Measurements from ENCODE around the gene RPS3.
"Not testable (repeated sequence)": the region's sequence is repeated elsewhere in the genome, so short reads cannot be mapped to it uniquely, and the experiment has no call there.

The RPS3 gene

DNA sequence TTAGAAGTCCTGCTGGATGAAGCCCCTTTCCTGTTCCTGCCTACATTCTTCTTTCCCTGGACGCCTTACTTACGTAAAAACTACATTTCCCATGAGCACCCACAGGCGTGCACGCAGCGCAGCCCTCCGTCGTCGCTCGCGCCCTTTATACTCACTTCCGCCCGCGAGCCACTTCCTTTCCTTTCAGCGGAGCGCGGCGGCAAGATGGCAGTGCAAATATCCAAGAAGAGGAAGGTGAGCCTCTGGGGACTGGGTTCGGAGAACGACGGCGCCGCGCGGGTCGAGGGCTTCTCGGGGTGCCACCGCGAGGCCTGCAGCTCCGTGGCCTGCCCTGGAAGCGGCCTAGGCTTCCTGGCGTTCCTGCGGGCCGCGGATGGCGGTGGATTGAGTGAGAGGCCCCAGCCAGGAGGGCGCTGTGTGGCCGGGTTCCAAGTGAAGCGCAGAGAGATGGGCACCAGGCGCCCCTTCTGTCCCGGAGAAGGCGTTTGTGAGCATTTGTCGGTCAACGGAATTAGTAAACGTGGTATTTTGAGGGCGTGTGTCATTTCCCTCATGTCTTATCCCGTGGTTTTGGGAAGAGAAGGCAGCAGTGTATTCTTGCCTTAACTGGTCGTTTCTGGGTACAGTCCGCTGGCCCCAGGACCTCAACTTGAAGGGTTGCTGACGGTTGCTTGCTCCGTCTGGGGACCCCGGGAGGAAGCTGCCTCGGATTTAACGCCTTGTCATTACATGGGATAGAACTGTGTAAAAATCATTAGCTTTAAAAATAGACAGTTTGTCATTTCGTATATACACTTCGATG lies at the start of gene RPS3:
Gene RPS3, plus strand, starts transcription at position 175 of the 802 bp plus-strand sequence. Its CDS starts 30 bp downstream, at position 205.
- DNase-seq (ENCODE audit: low read depth, low spot score): peak; percentile 95

DNA sequence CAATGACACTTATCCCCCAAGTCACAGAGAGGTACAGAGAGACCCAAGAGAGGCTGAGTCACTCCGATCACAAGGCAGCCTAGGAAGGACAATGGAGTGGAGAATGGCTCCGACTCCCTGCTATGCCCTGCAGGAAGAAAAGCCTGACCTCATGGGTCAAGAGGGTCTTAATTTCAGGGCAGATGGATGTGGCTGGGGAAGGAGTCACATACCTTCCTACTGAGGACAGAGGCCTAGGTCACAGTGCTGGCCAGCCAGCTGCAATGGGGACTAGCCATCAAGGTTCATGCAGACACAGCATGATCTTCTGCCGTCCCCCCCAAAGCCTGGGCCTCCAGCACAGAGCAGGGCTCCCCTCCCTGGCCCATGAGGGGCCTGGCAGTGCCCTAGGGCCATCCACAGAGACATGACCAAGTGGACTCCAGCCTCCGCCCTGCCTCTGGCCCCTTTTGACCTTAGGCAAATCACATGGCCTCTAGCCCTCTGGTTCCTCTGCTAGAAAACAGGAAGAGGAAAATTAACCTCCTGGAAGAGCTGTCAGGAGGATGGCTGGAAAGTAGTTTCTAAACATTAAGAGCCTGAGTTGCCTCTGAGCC lies 49.7 kb upstream of the RPS3 start:
- DNase-seq (ENCODE audit: low read depth, low spot score): peak; percentile 78

DNA sequence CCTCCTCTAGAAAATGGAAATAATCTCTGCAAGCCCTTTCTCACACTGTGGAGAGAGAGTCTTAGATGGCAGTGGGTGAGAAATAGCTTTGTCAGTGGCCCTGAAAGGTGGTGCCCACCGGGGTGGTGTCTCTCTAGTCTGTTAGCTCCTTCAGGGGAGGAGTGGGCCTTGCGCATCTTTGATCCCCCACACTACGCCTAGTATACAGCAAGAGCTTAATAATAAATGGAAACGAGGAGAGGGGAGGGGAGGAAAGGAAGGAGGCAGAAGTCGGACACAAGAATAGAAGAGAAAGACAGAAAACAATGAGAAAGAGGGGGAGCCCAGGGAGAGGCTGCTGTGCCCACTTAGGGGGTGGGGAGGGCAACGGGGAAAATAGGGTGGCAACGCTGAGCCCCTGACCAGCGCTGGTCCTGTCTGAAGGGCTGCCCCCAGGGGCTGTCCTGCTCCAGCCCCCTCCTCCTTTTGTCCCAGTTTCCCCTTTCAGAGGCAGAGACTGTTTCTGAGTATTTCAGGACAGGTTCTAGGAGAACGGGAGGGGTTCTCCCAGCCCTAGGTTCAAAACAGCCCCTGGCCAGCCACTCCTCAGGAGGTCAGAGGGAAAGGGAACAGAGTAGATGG lies 49.1 kb upstream of the RPS3 start:
- DNase-seq (ENCODE audit: low read depth, low spot score): no peak

DNA sequence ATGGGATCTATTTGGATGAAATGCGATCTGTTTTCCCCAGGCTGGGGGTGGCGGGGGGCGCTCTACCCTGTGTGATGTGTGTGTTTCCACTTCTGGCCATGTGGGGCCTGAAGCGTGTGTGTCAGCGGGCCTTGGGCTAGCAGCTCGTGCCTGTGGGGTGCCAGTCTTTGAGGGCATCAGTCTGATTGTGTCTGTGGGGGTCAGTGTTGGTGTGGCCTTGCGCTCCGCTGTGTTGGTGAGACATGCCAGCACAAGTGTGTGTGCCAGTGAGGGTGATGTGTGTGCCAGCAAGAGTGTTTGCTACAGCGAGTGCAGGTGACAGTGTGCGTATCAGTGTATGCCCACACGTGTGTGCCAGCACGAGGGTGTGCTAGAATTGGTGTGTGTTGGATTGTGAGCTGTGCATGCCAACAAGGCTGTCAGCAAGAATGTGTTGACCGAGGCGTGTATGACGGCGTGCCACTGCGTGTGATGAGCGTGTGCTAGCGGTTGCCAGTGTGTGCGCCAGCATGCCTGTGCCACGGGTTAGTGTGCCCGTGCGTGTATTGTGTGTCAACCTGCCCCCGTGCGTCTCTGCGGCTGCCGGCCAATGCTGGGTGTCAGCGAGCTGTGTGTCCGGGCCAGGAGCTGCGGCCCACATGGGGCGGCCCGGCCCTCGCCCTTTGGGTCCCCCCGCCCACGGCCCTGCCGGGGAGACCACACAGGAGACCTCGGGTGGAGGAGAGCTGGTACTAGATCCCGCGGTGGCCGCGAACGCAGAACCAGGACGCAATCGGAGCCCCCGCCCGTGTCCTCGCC lies 48.4 kb upstream of the RPS3 start:
- peak; percentile 82 for DNase-seq (ENCODE audit: low read depth, low spot score)

DNA sequence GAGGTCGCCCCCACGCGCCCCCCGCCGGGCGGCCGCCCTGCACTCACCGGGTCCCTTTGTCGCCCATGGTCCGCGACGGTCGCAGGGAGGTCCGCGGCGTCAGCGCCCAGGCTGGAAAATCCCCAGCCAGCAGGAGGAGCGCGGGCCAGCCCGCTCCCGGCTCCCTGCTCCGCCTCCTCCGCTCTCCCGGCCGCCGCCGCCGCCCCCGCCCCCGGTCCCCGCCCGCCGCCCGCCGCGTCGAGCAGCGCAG lies 47.9 kb upstream of the RPS3 start, which contains the start of gene ARRB1:
Gene ARRB1, minus strand, starts transcription at position 121 of the 250 bp plus-strand sequence. Its CDS starts 54 bp downstream, at position 67.
- no peak for DNase-seq (ENCODE audit: low read depth, low spot score)

DNA sequence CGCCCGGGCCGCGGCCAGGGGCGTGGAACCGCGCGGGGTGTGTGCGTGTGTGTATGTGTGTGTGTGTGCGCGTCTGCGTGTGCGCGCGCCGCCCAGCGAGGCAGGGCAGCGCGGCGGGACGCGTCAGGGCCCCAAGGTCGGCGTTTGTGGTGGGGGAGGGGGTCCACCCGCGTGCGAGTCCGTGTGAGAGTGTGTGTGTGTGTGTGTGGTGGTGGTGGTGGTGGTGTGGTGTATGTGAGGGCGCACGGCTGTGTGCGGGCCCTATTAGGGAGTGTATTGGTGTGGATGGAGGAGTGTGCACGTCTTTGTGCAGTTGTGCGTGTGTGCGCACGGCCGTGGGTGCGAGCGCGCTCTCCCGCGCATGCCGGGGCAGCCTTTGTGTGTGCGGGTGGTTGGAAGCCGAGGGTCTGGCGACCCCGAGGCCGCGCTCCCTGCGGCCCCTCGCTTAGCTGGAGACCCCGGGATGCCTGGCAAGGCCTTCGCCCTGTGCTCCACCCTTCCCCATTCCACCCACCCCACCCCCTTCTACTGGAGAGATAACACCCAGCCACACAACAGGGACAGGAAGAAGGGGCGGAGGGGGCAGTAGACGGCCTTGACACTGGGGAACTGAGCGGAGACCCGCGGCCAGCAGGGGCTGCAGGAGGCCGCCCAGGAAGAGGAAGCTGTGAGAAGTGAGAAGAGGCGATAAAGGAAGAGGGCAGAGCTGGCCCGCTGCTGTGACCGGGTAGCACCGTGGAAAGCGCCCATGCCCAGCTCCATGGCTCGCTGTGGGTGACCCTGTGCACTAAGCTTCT lies 47.3 kb upstream of the RPS3 start:
- DNase-seq (ENCODE audit: low read depth, low spot score): peak; percentile 82

DNA sequence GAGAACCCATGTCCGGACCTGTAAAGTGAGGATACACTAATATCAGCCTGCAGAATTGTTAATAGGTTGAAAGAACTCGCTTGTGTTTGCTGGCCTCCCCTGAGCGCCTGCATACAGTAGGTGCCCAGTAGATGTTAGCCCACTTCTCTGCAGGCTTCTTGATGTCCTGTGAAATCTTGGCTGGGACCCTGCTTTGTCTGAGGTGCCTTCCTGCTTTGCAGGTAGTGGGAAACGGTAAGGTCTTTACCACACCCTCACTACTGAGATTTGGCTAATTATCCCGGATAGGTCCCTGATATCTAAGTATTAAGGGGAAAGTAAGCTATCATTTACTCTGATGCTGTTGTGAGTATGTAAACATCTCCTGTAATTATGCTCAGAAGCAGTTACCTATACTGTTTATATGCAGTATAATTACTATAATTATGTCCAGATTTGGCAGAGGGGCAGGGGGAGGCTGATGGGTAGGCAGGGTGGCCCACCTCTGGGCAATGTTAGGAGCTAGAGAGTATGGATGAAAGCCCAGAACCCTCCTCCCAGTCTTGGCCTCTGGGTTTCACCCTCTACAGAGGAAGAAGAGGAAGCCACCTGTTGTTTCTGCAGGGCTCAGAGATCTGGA lies 46.6 kb upstream of the RPS3 start:
- DNase-seq (ENCODE audit: low read depth, low spot score): no peak

DNA sequence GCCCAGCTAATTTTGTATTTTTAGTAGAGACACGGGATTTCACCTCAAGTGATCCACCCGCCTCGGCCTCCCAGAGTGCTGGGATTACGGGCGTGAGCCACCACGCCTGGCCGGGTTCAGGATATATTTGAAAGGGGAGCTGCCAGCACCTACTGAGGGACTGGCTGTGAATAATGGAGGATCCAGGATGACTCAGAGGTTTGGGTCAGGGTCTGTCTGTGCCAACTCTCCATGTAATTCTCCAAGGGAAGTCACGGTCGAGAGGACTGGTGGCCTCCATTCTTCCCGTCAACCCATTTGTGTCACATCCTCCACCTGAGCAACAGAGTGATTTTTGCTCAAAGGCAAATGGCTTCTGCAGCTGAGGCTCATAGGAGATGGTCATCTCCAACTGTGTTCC lies 44.3 kb upstream of the RPS3 start:
- DNase-seq (ENCODE audit: low read depth, low spot score): no peak

DNA sequence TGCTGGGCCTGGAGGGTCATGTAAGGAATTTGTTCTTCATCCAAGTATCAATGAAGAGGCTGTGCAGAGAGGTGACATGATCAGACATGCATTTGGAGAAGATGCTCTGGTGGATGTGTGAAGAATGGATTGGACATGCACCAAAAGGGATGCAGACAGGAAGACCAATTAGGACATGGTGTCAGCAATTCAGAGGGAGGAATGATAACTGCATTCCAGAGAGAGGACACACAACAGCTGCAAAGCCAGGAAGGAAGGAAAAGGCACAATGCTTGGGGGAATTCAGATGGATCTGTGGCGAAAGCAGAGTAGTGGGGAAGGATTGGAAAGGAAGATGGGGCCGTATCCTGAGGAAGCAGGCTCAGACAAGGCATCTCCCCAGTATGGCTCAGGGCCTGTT lies 42.7 kb upstream of the RPS3 start:
- DNase-seq (ENCODE audit: low read depth, low spot score): no peak

DNA sequence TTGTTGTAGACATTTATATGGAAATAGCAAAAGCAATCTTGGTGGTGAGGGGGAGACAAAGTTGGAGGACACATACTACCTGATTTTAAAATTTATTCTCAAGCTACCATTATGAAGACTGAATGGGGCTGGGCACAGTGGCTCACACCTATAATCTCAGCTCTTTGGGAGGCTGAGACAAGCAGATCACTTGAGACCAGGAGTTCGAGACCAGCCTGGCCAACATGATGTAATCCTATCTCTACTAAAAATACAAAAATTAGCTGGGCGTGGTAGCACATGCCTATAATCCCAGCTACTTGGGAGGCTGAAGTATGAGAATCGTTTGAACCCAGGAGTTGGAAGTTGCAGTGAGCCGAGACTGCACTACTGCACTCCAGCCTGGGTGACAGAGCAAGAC lies 37.0 kb upstream of the RPS3 start:
- not testable (repeated sequence) for DNase-seq (ENCODE audit: low read depth, low spot score)

DNA sequence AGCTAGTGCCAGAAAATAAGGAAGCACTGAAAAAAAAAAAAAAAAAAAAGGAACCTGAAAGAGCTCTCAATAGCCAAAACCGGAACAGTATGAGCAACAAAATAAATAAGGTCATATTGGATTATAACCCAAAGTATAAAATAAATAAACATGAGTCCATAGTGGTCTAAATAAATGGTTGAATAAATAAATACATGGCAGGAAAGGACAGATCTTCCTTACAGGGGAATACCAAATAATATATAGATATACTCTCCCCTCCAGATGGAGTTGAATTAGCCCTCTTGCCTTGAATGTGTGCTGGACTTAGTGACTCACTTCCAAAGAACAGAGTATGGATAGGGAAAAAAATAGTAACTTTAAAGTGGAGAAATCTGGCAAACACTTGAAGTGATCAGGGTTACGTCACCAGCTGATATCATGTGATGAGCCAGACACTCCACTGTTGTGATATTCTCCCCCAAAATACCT lies 33.6 kb upstream of the RPS3 start:
- DNase-seq (ENCODE audit: low read depth, low spot score): no peak

DNA sequence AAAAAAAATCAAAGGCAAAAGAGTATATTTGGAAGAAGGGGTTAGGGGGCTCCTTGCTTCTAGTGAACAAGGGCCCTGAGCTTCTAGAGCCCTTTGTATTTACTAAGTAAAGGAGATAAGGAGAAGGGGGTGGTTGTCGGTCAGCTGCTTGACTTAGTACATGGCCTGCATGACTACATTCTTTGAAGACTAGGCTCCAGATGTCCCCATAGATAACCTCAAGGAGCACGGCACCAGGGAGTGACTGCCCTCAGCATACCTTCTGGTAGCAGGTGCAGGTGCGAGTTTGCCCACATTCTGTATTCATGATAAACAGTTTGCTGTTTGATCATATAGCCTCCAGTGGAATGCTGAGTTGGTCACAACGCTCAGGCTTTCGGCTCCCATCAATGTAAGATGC lies 32.5 kb upstream of the RPS3 start:
- not testable (repeated sequence) for DNase-seq (ENCODE audit: low read depth, low spot score)

DNA sequence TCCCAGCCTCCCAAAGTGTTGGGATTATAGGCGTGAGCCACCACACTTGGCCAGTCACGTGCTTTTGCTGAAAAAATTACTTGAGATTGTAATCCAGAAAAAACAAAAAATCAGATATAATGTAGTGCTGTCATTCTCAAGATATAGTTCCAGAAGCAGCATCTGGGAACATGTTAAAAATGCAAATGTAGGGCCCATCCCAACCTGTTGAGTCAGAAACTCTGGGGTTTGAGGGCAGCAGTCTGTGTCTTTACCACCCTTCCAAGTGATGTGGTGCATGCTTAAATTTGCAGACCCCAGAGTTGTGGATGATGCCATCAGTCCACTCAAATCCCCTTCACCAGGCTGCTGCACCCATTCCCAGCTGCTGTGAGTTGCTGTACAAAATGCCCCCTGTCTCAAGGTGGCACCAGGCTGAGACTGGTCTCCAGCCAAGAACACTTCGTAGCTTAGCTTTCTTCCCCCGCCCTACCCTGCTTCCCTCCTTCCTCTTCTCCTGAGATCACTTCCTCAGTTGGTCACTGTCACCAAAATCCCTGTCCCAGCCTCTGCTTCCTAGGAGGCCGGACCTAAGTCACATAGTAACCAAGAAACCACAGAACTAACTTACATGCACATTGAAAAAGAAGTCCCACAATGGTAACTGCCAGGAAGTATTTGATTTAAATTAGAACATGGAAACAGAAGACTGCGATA lies 29.6 kb upstream of the RPS3 start:
- no peak for DNase-seq (ENCODE audit: low read depth, low spot score)

DNA sequence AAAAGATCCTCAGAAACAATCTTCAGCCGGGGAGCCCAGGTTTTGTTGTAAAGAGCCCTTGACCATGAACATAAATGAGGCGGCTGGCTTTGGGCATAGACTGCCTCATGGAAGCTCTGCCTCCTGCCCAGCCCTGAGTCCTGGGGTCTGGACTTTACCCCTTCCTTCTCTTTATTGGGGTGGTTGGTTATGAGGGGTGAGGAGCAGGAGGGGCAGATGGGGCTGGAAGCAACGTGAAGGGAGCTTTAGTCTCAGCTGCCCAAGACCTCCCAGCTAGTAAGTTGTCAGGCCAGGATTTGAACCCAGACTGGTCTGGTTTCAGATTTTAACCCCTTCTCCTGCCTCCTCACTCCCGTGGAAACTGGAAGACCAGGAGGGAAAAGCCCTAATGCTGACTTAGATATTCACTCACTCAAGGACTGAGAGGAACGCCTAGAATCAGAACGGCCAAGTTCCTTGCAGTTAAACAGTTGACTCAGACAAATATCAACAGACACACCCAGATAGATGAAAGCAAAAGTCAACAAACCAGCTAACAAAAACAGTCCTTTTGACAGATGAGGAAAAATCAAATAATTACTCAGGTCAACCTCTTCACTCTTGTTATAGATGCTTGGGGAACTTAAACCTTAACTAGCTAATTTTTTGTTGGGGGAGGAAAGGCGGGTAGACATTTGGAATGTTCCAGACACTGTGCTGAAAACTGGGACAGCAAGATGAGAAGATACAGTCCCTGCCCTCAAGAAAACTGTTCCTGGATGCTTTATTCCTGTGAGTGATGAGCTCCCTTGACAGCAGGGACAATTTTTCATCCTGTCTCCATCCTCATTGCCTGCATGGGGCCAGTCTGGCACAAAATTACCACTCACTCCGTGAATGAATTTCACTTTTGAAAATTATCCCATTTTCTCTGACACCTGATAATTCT lies 27.1 kb upstream of the RPS3 start:
- DNase-seq (ENCODE audit: low read depth, low spot score): no peak

DNA sequence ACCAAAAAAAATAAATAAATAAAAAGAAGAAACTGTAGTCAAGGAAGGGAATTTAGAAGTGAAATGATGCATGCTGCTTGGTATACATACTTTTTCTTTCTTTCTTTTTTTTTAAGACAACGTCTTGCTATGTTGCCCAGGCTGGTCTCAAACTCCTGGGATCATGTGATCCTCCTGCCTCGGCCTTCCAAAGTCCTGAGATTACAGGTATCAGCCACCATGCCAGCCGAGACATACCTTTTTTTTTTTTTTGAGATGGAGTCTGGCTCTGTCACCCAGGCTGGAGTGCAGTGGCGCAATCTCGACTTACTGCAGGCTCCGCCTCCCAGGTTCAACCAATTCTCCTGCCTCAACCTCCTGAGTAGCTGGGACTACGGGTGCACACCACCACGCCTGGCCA lies 26.1 kb upstream of the RPS3 start:
- DNase-seq (ENCODE audit: low read depth, low spot score): no peak

DNA sequence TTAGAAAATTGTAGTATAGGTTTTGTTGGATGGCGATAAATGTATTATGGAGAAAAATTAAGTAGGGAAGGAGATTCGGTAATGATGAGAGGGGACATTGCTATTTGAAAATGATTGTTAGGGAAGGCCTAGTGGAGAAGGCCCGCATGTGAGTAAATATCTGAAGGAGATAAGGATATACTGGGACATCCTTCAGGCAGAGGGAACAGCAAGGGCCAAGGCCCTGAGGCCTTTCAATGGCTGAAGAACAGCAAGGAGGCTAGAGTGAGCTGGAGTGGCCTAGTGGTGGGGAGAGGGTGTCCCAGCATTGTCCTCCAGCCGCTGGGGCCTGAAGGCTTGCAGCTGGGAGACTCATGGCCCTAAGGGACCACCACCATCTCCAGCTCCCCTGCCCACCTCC lies 24.7 kb upstream of the RPS3 start:
- DNase-seq (ENCODE audit: low read depth, low spot score): no peak

DNA sequence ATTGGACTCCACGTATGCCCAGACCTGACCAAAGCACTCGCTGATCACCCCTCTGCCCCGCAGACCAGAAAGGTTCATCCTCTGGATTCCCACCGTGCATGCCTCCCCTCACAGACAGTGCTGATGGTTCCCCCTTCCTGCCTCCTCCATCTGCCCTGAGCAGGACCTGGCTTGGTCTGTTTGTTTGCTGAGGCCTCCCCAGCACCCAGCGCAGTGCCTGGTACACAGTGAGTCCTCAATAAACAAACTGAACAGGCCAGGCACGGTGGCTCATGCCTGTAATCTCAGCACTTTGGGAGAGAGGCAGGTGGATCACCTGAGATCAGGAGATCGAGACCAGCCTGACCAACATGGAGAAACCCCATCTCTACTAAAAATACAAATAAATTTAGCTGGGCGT lies 23.7 kb upstream of the RPS3 start:
- no peak for DNase-seq (ENCODE audit: low read depth, low spot score)

DNA sequence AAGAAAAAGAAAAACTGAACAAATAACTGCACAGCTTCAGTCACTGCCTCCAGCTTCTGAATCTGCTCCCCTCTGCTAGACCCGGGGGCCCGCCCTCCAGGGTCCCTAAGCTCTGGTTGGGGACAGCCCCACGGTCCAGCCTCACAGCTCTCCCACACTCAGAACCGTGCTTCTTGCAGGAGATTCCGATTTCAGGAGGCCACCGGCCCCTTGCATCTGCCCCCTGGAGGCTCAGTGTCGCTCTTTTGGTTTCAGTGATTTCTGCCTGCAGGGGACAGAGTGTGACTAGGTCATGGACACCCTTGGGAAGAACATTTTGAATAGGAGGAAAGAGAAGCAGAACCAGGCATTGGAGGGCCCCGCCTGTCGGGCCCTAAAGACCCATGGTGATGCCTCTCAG lies 23.1 kb upstream of the RPS3 start:
- peak; percentile 51 for DNase-seq (ENCODE audit: low read depth, low spot score)

DNA sequence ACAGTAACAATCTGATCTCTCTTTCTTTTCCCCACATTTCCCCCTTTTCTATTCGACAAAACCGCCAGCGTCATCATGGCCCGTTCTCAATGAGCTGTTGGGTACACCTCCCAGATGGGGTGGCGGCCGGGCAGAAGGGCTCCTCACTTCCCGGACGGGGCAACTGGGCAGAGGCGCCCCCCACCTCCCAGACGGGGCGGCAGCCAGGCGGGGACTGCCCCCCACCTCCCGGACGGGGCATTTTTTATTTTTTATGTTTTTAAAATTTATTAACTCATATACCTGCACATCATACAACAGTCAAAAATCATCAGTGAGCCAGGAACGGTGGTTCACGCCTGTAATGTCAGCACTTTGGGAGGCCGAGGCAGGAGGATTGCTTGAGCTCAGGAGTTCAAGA lies 20.5 kb upstream of the RPS3 start:
- not testable (repeated sequence) for DNase-seq (ENCODE audit: low read depth, low spot score)

Measured in ELF-1 (cell line).